LHCN-M2 (cell line): ENCODE data around the gene IGSF5. TPM values are rescaled to one million over a fixed set of nuclear protein-coding genes. Genes with fewer than 3 reads are reported as not detected.
"Not testable (repeated sequence)": the region's sequence is repeated elsewhere in the genome, so short reads cannot be mapped to it uniquely, and the experiment has no call there.

Experiments
- DNase-seq: peaks from one replicate; pipeline ENCODE4 v3.0.0-alpha.2; 2012; ENCODE audit warnings: low read depth
- total RNA-seq: library from RNA; depleted of rRNA; stranded (reverse); fragments of >200 nt; gene quantifications from 2 replicates; pipeline ENCODE4 v1.2.3, GENCODE V29; 2014

IGSF5 gene
- total RNA-seq, 1 experiment from 2014 or later: 0.11 TPM

DNA sequence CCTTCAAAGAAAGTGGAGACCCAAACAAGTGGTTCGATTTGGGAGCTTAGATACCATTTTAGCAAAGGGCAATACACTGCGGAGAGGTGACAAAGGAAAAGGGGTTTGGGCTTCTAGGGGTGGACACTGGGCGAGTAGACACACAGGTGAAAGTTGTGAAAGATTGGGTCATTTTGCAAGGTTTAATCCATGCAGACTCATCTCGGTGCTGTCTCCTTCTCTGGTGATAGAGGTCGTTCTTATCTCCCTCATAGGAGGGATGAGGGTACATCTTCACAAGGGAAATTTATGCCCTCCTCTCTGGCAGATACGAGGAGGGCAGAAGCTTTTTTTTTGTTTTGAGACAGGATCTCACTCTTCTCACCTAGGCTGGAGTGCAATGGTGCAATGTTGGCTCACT is 6.4 kb upstream of the IGSF5 start:
- DNase-seq: no peak

DNA sequence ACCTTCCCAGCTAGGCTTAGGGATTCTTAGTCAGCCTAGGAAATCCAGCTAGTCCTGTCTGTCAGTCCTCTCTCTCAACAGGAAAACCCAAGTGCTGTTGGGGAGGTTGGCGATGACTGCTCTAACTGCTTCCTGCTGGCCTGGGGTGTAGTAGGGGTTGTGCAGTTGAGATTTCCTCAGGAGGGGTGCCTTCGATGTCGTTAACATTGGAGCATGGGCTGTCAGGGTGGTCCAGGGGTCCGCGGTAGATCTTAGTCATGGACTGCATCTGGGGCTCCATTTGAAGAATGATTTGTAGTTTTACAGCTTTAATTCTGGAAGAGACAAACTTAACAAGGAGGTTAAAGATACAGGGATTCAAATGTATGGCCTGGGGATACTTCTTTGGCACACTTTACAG is 5.5 kb upstream of the IGSF5 start:
- DNase-seq: not testable (repeated sequence)

DNA sequence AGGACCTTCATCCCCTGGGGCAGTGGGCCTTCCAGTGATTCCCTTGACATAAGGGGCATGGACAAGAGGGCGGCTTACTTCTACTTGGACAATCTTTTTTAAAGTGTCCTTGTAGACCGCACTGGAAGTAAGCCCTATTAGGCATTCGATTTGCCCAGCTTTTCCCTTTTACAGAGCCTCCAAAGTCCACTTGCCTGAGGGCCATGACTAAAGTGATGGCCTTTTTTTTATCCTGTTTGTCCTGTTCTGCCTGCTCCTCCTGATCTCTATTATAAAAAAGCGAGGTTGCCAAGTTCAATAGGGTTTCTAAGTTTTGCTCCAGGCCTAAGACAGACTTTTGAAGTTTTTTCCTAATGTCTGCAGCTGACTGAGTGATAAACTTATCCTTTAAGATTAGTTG is 2.4 kb upstream of the IGSF5 start:
- DNase-seq: not testable (repeated sequence)

- not testable (repeated sequence) for DNase-seq
Observed at GRCh38 chr21:39745332-39745731, 349 bp downstream of the IGSF5 start.

- no peak for DNase-seq
Observed at GRCh38 chr21:39750670-39751069, 5.7 kb downstream of the IGSF5 start.

GRCh38 chr21:39754811-39755210 is 9.8 kb downstream of the IGSF5 start:
- no peak for DNase-seq

GRCh38 chr21:39756285-39756684 is 11.3 kb downstream of the IGSF5 start:
- DNase-seq: no peak

GRCh38 chr21:39763272-39763970 is 18.4 kb downstream of the IGSF5 start:
- no peak for DNase-seq

DNA sequence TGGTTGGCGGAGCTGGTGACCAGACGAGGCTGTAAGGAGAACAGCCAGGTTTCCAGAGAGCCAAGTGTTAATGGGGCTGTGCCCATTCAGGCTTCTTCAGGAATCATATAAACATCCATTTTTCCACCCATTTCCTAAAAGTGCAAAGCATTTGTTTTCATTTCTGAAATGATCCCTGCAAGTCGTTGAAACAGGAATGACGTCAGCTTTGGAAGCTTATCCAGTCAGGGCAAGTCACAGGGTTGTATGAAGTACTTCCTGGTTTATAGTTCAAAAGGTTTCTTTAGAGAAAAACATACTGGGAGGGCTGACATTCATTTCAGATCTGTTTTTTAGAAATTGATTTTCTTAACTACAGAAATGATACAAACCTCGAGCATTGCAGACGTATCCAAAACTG is 29.2 kb downstream of the IGSF5 start:
- DNase-seq: no peak

DNA sequence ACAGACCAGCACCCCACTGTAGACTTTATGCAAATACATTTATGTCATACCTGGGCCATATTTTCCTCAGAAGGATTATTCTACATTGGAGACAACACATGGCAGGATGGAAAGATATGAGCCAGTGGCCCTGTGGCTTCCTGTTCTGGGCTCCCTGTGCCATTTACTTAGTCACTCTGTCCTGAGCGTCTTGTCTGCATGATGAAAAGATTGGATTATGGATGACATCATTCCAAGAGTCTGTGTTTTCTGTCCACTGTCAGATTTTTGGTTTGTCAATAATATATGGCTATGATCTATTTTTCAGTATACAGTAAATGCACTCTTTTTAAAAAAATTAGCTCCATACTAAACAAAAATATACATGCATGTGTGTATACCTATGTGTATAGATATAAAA is 30.8 kb downstream of the IGSF5 start:
- no peak for DNase-seq

DNA sequence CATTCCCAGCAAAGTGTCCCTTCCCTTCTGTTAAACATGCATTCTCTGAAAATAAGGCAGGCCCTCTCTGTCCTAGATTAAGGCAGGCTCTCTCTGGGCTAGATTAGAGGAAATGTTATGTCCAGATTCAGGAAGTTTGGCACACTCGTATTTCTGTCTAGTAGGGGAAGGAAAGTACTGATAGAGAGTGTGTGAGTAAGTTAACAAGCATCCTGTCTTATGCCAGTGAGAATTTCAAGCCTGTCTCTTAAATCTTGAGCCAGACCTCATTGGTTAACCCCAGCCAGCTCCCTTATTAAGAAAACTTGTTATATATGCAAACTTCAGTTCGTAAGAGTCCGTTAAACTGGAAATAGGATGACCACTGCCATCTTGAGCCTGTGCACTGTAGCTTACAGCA is 31.6 kb downstream of the IGSF5 start:
- no peak for DNase-seq

- no peak for DNase-seq
Observed at GRCh38 chr21:39781331-39781730, 36.3 kb downstream of the IGSF5 start.

DNA sequence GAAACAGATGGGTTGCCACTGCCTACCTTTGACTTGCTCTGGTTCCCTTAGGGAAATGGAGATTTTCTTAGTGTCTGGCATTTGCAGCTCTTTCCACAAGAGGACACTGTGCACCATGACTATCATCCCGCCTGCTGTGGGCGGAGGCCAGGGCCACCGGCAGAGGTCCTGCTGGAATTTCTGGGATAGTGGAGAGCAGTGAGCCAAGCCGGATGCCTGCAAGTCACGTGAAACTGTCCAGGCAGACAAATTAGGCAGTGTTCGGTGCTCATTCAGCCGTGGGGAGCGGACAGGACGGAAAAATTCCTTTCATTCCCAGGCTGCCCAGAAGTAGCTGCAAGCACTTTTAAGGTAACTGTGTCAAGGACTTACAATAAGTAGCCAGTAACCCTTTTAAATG is 43.4 kb downstream of the IGSF5 start:
- peak; percentile 57 for DNase-seq

DNA sequence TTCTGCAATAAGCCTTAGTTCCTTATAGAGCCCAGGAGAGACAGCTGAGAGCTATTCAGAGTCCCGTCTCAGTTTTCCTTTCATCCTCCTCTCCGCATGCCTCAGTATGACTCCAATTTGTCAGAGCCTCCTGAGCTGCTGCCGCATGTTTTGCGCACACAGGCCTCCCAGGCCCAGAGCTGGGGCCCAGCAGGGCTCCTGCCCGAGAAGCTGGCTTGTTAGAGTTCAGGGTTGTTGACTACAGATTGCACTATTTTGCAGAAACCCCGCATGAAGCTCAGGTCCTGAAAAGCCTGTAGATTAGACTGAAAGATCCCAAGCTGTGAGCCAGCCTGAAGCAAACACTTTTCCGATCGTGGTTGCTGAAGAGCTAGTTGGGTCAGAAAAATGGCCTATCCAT is 51.5 kb downstream of the IGSF5 start:
- DNase-seq: no peak

GRCh38 chr21:39799178-39799577 is 54.2 kb downstream of the IGSF5 start:
- DNase-seq: no peak

DNA sequence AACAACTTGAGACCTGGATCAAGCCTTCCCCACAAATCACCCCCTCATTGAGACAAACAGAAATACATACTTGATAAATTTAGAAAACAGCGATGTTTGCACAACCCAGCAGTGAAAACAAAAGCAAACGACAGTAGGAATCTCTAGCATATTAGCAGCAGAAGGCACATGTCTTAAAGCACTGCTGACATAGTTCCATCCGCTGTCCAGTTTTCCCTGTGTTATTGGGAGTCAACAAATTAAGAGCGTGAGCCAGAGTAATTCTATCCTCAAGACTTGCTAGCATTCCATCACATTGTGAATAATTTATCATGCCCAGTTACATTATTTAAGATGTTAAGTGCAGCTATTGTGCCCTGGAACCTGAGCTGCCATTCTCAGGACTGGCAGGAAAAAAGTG is 55.3 kb downstream of the IGSF5 start:
- DNase-seq: no peak

DNA sequence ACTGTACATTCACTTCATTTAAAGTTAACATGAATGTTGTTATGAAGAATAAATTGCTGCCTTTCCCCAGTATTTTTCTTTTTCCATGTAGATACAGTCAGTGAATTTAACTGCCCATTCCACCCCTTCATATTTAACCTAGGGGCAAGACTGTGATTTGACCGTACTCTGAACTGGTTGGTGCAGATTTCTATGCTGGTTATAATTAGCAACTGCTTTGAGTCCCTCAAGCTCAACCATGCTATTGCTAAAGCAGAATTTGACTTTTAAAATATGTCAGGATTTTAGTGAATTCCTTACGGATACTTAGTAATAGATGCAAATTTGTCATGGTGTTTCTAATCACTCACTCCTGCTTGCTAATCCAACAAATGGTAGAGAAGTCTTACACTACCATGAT is 57.2 kb downstream of the IGSF5 start:
- DNase-seq: no peak

GRCh38 chr21:39803393-39803792 is 58.4 kb downstream of the IGSF5 start:
- no peak for DNase-seq

DNA sequence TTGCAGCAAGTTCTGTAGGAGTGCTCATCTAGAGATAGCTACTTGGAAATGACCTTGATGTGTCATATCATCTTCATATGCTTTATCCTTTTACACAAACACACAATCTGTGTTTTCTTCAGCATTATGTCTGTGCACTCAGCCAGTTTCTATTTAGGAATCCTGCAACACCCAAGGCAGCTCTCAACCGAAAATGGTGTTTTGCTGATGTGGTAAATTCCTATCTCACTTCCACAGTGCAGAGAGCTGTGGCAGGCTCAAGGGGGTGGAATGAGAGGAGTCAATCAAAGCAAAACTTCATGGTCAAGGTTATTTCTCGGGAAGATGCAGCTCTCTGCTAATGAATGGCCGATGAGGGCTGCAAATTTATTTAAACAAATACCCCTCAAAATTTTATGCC is 59.3 kb downstream of the IGSF5 start:
- no peak for DNase-seq

- DNase-seq: no peak
Observed at GRCh38 chr21:39805983-39806382, 61.0 kb downstream of the IGSF5 start.

DNA sequence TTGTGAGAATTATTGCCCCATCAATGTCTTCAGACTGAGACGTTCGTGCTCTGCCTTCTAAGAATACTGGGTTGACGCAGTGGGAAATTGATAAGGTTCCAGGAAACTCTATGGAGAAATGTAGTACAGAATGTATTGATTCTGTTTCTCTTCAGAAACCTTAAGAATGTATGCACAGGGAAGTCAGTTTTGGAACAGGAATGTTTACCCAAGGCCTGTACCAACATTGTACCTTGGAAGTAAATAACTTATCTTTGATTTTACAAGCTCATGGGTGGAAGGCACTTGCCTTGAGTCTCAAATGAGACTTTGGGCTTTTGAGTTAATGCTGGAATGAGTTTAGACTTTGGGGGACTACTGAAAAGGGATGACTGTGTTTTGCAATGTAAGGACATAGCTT is 62.8 kb downstream of the IGSF5 start:
- DNase-seq: no peak

GRCh38 chr21:39809936-39810335 is 65.0 kb downstream of the IGSF5 start:
- no peak for DNase-seq

DNA sequence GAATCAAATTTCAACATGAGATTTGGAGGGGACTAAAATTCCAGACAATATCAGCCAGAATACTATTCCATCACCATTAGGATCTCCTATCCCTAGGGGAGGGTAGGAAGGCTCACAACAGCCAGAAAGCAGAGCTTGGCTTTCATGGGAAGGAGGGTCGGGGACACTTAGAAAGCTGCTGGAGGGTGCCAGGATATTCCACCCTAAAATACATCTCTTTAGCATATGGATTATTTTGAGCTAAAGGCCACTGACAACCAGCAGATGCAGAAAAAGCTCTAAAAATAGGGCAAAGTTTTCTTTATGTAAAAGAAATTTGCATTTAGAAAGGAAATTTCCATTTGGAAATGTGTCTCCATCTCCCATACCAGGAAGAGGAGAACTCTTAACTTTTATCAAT is 68.0 kb downstream of the IGSF5 start:
- DNase-seq: no peak

GRCh38 chr21:39818557-39818956 is 73.6 kb downstream of the IGSF5 start:
- DNase-seq: no peak
